Endothelial cell of umbilical vein (primary cell): ENCODE data around the gene B2M. TPM values are rescaled to one million over a fixed set of nuclear protein-coding genes. Genes with fewer than 3 reads are reported as not detected.

Experiments
- BruUV-seq: library from RNA; stranded (reverse); fragments of 400-500 nt; replicated peaks from 2 replicates; lab custom pipeline; 2021; lab: Mats Ljungman, UMichigan
- CTCF ChIA-PET: fragments of 300-600, 350-600 bp; sonication (Branson Sonifier 250); formaldehyde crosslinking; loops from one replicate; lab custom pipeline; 2021; ENCODE audit warnings: antibody characterized with exemption, inconsistent platforms; lab: Charles Lee
- POLR2A ChIA-PET: fragments of 300-600, 350-600 bp; sonication (Branson Sonifier 250); formaldehyde crosslinking; loops from one replicate; lab custom pipeline; 2021; ENCODE audit warnings: antibody characterized with exemption, inconsistent platforms; lab: Charles Lee
- DNase-seq: peaks from one replicate; pipeline ENCODE4 v3.0.0-alpha.2; 2011; ENCODE audit warnings: low read depth, low spot score
- FAIRE-seq: peaks from 2 replicates; lab custom pipeline; 2011; peaks lifted over from hg19 to GRCh38; lab: Jason Lieb, UNC
- H2AFZ ChIP-seq: 2 replicates; pipeline ENCODE4 v1.6.0; 2012; ENCODE audit warnings: low read depth, low read length, control low read depth, inconsistent platforms
- H3K27ac ChIP-seq: 2 replicates; pipeline ENCODE4 v1.5.1; 2011; ENCODE audit warnings: low read depth, mild to moderate bottlenecking, control low read depth, low read length, moderate library complexity; ENCODE audit not compliant: insufficient read depth
- H3K27me3 ChIP-seq, 2 experiments: 2 replicates each; pipeline versions ENCODE4 v1.6.0 to v1.6.1; 2011; ENCODE audit warnings: low read length in 2 of 2, mixed read lengths in 1 of 2; ENCODE audit not compliant: control insufficient read depth in 2 of 2, insufficient read depth in 2 of 2
- H3K36me3 ChIP-seq, 2 experiments: 2 replicates in 1 of 2; 3 replicates in 1 of 2; pipeline ENCODE4 v1.5.1; 2011; ENCODE audit warnings: low read length in 2 of 2, mild to moderate bottlenecking in 1 of 2, moderate library complexity in 1 of 2; ENCODE audit not compliant: control insufficient read depth in 2 of 2, insufficient read depth in 2 of 2; ENCODE audit errors: extremely low read depth in 1 of 2
- H3K4me1 ChIP-seq: 3 replicates; pipeline ENCODE4 v1.5.1; 2011; ENCODE audit warnings: mild to moderate bottlenecking, low read length; ENCODE audit not compliant: control insufficient read depth, insufficient read depth; ENCODE audit errors: extremely low read depth
- H3K4me2 ChIP-seq: 2 replicates; pipeline ENCODE4 v1.6.1; 2011; ENCODE audit warnings: low read length, control low read depth, mixed read lengths; ENCODE audit not compliant: insufficient read depth
- H3K4me3 ChIP-seq, 3 experiments: fragments of 200-600 bp in 1 of 3; sonication (generic), shearing (Covaris generic) in 1 of 3; replicated peaks in 1 of 3; 2 replicates each; pipeline ENCODE4 v1.5.1; 2011 to 2016; ENCODE audit warnings: control low read depth in 3 of 3, low read length in 3 of 3, mild to moderate bottlenecking in 2 of 3, inconsistent platforms in 1 of 3, low read depth in 1 of 3, moderate library complexity in 1 of 3; ENCODE audit not compliant: insufficient read depth in 1 of 3
- H3K79me2 ChIP-seq: 2 replicates; pipeline ENCODE4 v1.6.0; 2012; ENCODE audit warnings: low read length, inconsistent platforms; ENCODE audit not compliant: control insufficient read depth, insufficient read depth
- H3K9ac ChIP-seq: replicated peaks from 2 replicates; pipeline ENCODE3; 2011; ENCODE audit warnings: low read length, control low read depth; ENCODE audit not compliant: insufficient read depth; ENCODE audit errors: extremely low read depth
- H3K9me1 ChIP-seq: replicated peaks from 3 replicates; pipeline ENCODE4 v1.6.0; 2011; ENCODE audit warnings: mild to moderate bottlenecking, low read length; ENCODE audit not compliant: control insufficient read depth, insufficient read depth; ENCODE audit errors: extremely low read depth
- H3K9me3 ChIP-seq: replicated peaks from 2 replicates; pipeline ENCODE4 v1.5.1; 2012; ENCODE audit warnings: low read length, inconsistent platforms; ENCODE audit not compliant: control insufficient read depth, insufficient read depth
- H4K20me1 ChIP-seq: replicated peaks from 2 replicates; pipeline ENCODE3; 2011; ENCODE audit warnings: mild to moderate bottlenecking, low read length; ENCODE audit not compliant: control insufficient read depth, insufficient read depth; ENCODE audit errors: extremely low read depth
- EZH2 ChIP-seq: IDR thresholded peaks from 2 replicates; pipeline ENCODE4 v1.6.1; 2012; ENCODE audit warnings: borderline replicate concordance, low read depth, mild to moderate bottlenecking, moderate library complexity, low read length, inconsistent platforms; ENCODE audit not compliant: severe bottlenecking
- FOS ChIP-seq: IDR thresholded peaks from 2 replicates; pipeline ENCODE4 v1.6.1; 2011; ENCODE audit warnings: mild to moderate bottlenecking, low read length, moderate library complexity, borderline replicate concordance; ENCODE audit not compliant: insufficient read depth
- GATA2 ChIP-seq: IDR thresholded peaks from 2 replicates; pipeline ENCODE4 v1.7.0; 2011; ENCODE audit warnings: low read depth, mild to moderate bottlenecking, moderate library complexity, mixed read lengths, low read length; ENCODE audit not compliant: insufficient read length, insufficient read depth
- JUN ChIP-seq: IDR thresholded peaks from 2 replicates; pipeline ENCODE4 v1.6.1; 2011; ENCODE audit warnings: borderline replicate concordance, low read depth; ENCODE audit not compliant: insufficient read length, insufficient read depth
- MYC ChIP-seq: IDR thresholded peaks from one replicate; pipeline ENCODE4 v1.6.1; 2011; ENCODE audit warnings: mild to moderate bottlenecking, low read depth, low read length
- POLR2A ChIP-seq: IDR thresholded peaks from 2 replicates; pipeline ENCODE4 v1.6.1; 2012; ENCODE audit warnings: low read depth, mild to moderate bottlenecking, control low read depth, low read length
- POLR2AphosphoS5 ChIP-seq: IDR thresholded peaks from 2 replicates; pipeline ENCODE4 v1.6.1; 2012; ENCODE audit warnings: low read depth, mild to moderate bottlenecking, control low read depth, low read length, moderate library complexity; ENCODE audit not compliant: insufficient read depth
- dilution Hi-C: fragments of 300-500 bp; cut with MboI; formaldehyde crosslinking; loops from one replicate; pipeline ENCODE4 v1.15.0; 2019; ENCODE audit warnings: low sequenced_read_pairs; ENCODE audit not compliant: extremely low pct_ligation_motif_present
- intact Hi-C: fragments of 100-400 bp; cut with micrococcal nuclease; formaldehyde crosslinking; loops from one replicate; pipeline ENCODE4 v1.10.0; 2022
- polyA plus RNA-seq, 4 experiments: library from polyadenylated mRNA; depleted of rRNA in 3 of 4; stranded (reverse) in 3 of 4; unstranded in 1 of 4; fragments of >200 nt; gene quantifications; 2 replicates each; pipeline versions ENCODE4 v1.2.1 to v1.2.3, GENCODE V29; 2011 to 2012; ENCODE audit warnings: missing spikeins in 1 of 4
- total RNA-seq: library from RNA; stranded (reverse); gene quantifications from 2 replicates; pipeline ENCODE4 v1.2.3, GENCODE V29; 2021
- TF ChIP-seq, protein P1 (sequence below): IDR thresholded peaks from 2 replicates; pipeline ENCODE4 v1.6.1; 2011; ENCODE audit not compliant: insufficient read depth, insufficient read length
- TF ChIP-seq, protein P2 (sequence below), 2 donors: IDR thresholded peaks; 1 replicate in 1 of 2; 2 replicates in 1 of 2; pipeline ENCODE4 v1.5.1; 2011; ENCODE audit warnings: low read length in 2 of 2, mild to moderate bottlenecking in 2 of 2, moderate library complexity in 2 of 2, control low read depth in 1 of 2, inconsistent platforms in 1 of 2, low read depth in 1 of 2; ENCODE audit not compliant: insufficient read depth in 1 of 2; ENCODE audit errors: extremely low read depth in 1 of 2

The B2M gene
- total and polyA plus RNA-seq, 2 donors (not counting 3 experiments of a cell fraction or from before 2014, with no cell fraction given), result 985 to 5,206 TPM

DNA sequence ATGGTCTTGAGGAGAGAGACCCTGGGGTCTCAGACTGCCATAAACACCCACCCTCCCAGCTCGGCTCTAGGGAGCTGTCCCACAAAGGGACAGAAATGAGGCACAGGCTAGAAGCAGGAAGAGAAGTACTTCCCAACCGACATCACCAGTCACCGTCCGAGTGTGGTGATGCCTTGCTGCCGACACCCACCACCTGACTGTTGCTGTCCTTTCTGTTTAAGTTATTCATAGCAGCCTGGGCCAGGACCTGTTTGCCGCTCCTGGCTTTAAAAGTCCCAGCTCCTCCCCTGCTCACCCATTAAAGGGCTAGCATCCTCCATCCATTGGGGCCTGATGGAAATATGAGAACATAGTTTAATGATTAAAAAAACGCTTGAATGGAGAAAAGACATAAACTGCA, 34.6 kb upstream of the B2M start:
- no peaks in the 10 kb centered on the region for H3K4me1 ChIP-seq
- H3K36me3 ChIP-seq, result no peaks in the 10 kb centered on the region
- no peak overlapping the region for H3K4me2 ChIP-seq
- no peaks in the 10 kb centered on the region for H4K20me1 ChIP-seq
- no peak overlapping the region for H3K9ac ChIP-seq
- POLR2A ChIA-PET, result no interaction called here
- TF ChIP-seq POLR2AphosphoS5, result no peak
- no peak for TF ChIP-seq EZH2
- TF ChIP-seq GATA2, result no peak
- no peak for TF ChIP-seq MYC
- TF ChIP-seq, protein P1, sequence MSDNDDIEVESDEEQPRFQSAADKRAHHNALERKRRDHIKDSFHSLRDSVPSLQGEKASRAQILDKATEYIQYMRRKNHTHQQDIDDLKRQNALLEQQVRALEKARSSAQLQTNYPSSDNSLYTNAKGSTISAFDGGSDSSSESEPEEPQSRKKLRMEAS, result no peak
- TF ChIP-seq FOS, result no peak
- TF ChIP-seq POLR2A, result no peak
- TF ChIP-seq, protein P2, sequence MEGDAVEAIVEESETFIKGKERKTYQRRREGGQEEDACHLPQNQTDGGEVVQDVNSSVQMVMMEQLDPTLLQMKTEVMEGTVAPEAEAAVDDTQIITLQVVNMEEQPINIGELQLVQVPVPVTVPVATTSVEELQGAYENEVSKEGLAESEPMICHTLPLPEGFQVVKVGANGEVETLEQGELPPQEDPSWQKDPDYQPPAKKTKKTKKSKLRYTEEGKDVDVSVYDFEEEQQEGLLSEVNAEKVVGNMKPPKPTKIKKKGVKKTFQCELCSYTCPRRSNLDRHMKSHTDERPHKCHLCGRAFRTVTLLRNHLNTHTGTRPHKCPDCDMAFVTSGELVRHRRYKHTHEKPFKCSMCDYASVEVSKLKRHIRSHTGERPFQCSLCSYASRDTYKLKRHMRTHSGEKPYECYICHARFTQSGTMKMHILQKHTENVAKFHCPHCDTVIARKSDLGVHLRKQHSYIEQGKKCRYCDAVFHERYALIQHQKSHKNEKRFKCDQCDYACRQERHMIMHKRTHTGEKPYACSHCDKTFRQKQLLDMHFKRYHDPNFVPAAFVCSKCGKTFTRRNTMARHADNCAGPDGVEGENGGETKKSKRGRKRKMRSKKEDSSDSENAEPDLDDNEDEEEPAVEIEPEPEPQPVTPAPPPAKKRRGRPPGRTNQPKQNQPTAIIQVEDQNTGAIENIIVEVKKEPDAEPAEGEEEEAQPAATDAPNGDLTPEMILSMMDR (IDR thresholded peaks at IDR 0.05; ENCODE audit: extremely low read depth in 1 of 2, insufficient read depth in 1 of 2, low read depth in 1 of 2, low read length in 2 of 2), result no peak
- no peak for TF ChIP-seq JUN
- H3K9me3 ChIP-seq, result no peaks in the 10 kb centered on the region
- no peak for DNase-seq
- H3K9me1 ChIP-seq, result no peaks in the 10 kb centered on the region
- H3K27me3 ChIP-seq, result peaks cover 29 to 50% of the 10 kb centered on the region in 2 experiments
- no peak for FAIRE-seq
- dilution Hi-C loops (no loop called here), intact Hi-C loops (no loop called here)
- no peaks in the 10 kb centered on the region for H3K79me2 ChIP-seq
- H3K4me3 ChIP-seq, result no peak overlapping the region
- H3K27ac ChIP-seq, result no peak overlapping the region
- BruUV-seq, result no TSS peak
- CTCF ChIA-PET, result interaction anchor here (0.8 kb wide), 1 partner anchor 34 kb away, joined by 3 read pairs; the partner anchor contains the start of gene PATL2
- no peak overlapping the region for H2AFZ ChIP-seq
